GM18526 (cell line): Measurements from ENCODE around the gene ANKUB1.

Experiments used
- POLR2A ChIP-seq: IDR thresholded peaks from 3 replicates; pipeline ENCODE4 v1.6.1; 2011; ENCODE audit not compliant: insufficient read length; ENCODE audit errors: extremely low read depth

The ANKUB1 gene

GRCh38 chr3:149744151-149744550 is 48.2 kb downstream of the ANKUB1 start:
- TF ChIP-seq POLR2A: no peak

GRCh38 chr3:149739396-149739795 is 53.0 kb downstream of the ANKUB1 start:
- no peak for TF ChIP-seq POLR2A

- no peak for TF ChIP-seq POLR2A
Measured at GRCh38 chr3:149738876-149739275, 53.5 kb downstream of the ANKUB1 start.

- no peak for TF ChIP-seq POLR2A
Measured at GRCh38 chr3:149736953-149737205, 55.5 kb downstream of the ANKUB1 start.

- TF ChIP-seq POLR2A: no peak
Measured at GRCh38 chr3:149736175-149736952, 56.0 kb downstream of the ANKUB1 start.

GRCh38 chr3:149732234-149732633 is 60.1 kb downstream of the ANKUB1 start:
- TF ChIP-seq POLR2A: no peak

- no peak for TF ChIP-seq POLR2A
Measured at GRCh38 chr3:149727656-149728055, 64.7 kb downstream of the ANKUB1 start.

GRCh38 chr3:149726716-149727407 is 65.5 kb downstream of the ANKUB1 start:
- TF ChIP-seq POLR2A: no peak

- TF ChIP-seq POLR2A: no peak
Measured at GRCh38 chr3:149723781-149724180, 68.6 kb downstream of the ANKUB1 start.

GRCh38 chr3:149720918-149721317 is 71.4 kb downstream of the ANKUB1 start:
- no peak for TF ChIP-seq POLR2A

GRCh38 chr3:149717391-149718056 is 74.8 kb downstream of the ANKUB1 start:
- no peak for TF ChIP-seq POLR2A

GRCh38 chr3:149716984-149717383 is 75.4 kb downstream of the ANKUB1 start:
- TF ChIP-seq POLR2A: no peak

- TF ChIP-seq POLR2A: no peak
Measured at GRCh38 chr3:149715247-149715646, 77.1 kb downstream of the ANKUB1 start.

- no peak for TF ChIP-seq POLR2A
Measured at GRCh38 chr3:149713730-149714654, 78.4 kb downstream of the ANKUB1 start.
